ENCODE measurements around the gene LSP1. TPM values are rescaled to one million over a fixed set of nuclear protein-coding genes. Genes with fewer than 3 reads are reported as not detected.
"Not testable (repeated sequence)": the region's sequence is repeated elsewhere in the genome, so short reads cannot be mapped to it uniquely, and the experiment has no call there.

The LSP1 gene
- polyA plus RNA-seq, 1 donor = 1.8 TPM

- no peak for DNase-seq
Measured at GRCh38 chr11:1928470-1928890, 75.6 kb downstream of the LSP1 start.

GRCh38 chr11:1928891-1929541 lies 76.1 kb downstream of the LSP1 start:
- no peak for DNase-seq

GRCh38 chr11:1929621-1930461 lies 77.0 kb downstream of the LSP1 start:
- DNase-seq = no peak

DNA sequence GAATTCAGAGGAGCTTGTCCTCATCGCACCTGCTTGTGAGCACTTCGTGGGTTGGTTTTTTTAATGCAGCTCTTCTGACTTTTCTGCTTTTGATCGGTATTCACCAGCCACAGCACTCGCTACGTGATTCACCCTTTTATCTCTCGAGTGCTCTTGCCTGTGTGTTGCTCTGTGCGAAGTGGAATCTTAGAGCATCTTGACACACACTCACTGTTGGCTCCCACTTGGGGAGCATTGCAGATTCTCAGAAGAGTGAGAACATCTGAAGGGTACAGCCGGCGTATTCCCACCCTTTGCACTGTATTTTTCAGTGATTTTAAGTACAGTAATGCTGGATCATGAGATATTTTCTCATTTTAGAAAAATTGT lies 77.6 kb downstream of the LSP1 start:
- no peak for DNase-seq

DNA sequence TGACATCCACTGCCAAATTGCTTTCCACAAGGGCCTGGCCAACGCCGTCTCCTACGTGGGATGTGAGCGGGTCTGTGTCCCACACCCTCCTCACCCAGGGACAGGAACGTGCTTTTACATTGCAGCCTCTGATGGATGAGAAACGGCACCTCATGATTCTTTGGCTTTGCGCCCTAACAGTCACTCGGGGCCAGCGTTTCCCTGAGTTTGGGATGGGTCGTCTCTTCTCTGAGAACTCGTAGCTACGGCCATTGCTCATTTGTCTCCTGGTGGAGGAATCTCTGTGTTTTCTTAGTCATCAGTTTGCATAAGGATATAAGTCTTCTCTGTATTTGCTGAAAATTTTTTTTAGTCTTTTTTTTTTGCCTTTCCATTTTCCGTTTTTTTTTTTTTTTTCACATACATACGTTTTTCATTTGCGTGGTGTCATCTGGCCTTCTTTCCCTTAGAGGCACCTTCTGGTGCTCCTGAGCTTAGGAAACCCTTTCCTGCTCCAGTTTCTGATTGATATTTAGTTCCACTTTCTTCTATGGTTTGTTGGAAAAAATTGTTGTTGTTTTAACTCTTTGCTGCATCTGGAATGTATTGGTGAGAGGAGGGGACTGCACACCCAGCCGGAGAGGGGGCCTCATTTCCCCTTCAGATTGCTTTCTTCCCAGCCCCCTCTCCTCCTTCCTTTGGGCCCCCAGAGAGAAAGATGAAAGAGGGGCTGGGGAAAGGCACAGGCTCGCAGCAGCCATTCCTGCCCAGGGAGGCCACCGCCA lies 78.6 kb downstream of the LSP1 start:
- no peak for DNase-seq

DNA sequence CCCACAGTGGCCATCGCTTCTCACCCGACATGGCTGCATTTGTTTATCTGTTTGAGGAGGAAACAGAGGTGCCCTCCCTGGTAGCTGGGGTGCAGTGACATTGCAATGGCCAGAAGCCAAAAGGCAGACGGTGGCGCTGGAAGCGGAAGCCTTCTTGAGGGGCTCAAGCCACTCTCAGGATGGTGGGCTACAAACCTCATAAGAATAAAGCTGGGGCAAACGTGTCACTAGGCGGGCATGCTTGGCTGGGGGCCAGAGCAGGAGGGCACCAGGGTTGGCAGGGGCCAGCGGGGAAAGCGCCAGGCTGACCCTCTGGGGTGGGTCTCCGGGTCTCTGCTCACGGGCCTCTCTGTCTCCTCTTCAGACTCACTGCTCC lies 79.2 kb downstream of the LSP1 start:
- DNase-seq = no peak

GRCh38 chr11:1932681-1933080 lies 79.8 kb downstream of the LSP1 start:
- no peak for DNase-seq

DNA sequence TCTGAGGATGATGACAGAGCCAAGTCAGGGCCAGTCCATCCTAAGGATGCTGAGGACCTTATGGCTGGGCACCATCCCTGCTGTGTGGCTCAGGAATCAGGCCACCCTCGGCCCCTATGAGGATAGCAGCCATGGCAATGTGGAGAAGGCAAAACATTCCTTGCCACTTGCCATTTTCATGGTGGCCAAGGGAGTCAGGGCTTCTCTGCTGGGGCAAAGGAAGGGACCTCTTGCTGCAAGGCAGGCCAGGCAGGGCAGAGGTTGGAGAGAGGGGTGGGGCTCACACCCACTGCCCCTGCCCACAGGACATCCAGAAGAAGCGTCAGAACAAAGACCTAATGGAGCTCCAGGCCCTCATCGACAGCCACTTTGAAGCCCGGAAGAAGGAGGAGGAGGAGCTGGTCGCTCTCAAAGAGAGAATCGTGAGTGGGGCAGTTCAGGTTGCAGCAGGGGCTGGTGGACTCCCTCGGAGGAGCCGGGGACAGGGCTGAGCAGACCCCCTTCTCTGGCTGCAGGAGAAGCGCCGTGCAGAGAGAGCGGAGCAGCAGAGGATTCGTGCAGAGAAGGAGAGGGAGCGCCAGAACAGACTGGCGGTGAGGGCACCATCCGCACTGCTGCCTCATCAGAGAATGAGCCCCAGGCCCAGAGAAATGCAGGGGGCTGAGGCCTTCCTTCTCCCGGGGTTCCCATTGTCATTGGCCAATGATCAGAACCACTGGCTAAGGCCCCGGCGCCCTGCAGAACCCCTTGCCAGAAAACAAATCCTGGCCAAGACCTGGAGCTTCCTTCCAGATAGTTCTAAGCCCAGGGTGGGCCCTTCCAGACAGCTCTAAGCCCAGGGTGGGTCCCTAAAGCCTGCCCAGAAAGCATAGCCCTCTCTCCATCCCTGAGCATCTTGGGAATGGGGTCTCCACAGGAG lies 80.8 kb downstream of the LSP1 start:
- DNase-seq = no peak

- DNase-seq = no peak
Measured at GRCh38 chr11:1934335-1935155, 81.7 kb downstream of the LSP1 start.

DNA sequence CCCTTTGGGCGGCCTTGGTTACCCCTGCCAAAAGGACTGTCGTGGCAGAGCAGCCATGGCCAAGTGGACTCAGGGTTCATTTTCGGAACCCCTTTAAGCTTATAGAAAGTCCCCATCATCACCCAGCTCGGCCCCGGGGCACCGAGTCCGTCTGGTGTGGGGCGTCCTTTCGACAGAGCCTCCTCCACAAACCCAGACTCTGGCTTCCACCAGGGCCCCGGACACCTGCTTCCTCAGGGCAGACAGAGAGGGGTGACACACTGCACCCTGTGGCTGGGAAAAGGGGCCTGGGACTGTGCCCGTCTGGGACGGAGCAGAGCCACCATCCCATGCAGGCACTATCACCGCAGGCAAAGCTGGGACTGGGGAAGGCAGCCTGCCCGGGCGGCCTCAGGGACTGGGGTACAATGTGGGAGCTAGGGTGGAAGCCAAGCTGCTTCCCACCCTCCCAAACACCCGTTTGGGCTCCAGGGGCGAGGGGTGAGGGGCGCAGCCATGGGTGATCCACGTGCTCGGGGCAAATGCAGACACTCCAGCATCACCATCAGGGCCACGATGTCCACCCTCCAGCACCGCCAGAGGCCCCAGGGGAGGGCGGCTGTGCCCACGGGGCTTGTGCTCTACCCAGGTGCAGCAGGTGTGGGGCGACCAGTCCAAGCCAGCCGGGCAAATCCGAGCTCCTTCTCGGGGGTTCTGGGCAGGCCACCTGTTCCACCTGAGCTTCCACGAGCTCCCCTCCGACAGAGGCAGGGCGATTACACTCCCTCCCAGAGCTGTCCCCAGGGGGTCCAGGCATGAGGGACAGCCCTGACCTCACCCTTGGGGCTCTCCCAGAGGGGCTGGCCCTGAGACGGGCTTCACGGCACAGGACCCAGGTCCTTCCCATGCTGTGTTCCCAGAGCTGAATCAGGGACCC lies 82.5 kb downstream of the LSP1 start:
- no peak for DNase-seq

GRCh38 chr11:1936072-1936780 lies 83.3 kb downstream of the LSP1 start:
- DNase-seq = no peak

GRCh38 chr11:1936781-1937615 lies 84.1 kb downstream of the LSP1 start:
- DNase-seq = no peak

- no peak for DNase-seq
Measured at GRCh38 chr11:1937616-1938342, 84.9 kb downstream of the LSP1 start.

DNA sequence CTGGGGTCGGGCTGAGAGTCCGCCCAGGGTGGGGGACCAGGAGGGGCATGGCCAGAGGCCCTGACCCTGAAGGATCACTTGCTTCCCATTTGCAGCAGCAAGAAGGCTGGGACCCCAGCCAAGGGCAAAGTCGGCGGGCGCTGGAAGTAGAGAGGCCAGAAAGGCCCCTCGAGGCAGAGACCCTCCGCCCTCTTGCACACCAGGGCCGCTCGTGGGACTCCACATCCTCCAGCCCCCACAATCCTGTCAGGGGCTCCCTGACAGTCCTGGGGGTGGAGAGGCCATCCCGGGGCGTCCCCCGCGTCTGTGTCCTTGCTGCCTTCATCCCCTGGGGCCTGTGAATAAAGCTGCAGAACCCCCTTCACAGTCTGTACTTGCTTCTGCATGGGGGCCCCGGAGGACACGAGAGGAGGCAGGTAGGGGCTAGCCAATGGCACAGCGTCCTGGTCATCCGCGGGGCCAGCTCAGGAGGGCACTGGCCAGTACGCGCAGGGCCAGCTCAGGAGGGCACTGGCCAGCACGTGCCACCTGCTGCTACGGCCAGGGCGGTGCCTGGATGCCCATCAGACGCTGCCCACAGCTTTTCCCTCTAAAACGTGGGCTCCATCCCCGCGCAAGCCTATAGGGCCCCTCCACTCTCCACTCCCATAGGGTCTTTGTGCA lies 85.6 kb downstream of the LSP1 start:
- no peak for DNase-seq

DNA sequence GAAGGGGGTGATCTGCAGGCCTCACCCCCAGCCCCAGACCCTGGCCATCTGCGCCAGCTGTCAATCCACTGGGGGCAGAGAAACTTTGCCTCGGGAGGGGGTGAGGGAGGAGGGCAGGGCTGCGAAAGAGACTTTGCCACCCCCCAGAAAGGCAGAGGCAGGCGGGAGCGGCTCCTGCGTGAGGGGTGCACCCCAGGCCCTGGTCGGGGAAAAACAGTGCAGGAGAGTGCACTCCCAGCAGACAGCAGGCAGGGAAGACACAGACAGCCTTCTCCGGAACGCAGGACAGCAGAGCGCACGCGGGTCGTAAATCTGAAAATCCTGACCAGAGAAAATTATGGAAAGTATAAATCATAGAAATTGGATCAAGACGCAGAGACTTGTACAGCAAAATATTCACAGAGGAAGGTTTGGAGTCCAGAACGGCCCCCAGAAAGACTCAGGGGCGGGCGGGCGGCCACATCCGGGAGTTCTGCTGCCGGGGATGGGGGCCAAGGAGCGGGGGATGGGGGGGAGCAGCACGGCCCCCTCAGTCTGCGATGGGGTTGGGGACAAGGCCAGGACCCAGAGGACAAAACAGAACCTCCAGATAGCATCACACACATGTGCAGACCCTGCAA lies 86.2 kb downstream of the LSP1 start:
- DNase-seq = no peak

DNA sequence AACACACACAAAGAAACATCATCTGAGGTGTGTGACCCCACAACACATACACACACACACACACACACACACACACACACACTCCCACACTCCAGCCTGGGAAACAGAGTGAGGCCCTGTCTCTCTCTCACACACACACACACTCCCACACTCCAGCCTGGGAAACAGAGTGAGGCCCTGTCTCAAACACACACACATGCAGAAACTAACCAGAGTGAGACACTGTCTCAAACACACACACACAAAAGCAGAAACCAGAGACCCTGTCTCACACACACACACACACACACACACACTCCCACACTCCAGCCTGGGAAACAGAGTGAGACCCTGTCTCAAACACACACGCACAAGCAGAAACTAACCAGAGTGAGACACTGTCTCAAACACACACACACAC lies 86.9 kb downstream of the LSP1 start:
- not testable (repeated sequence) for DNase-seq
